KMS-11 (cell line): ENCODE measurements around the gene ELK4.

Experiments
- H2AFZ ChIP-seq: fragments of 200-600 bp; sonication (generic); 2 replicates; pipeline ENCODE4 v1.6.1; 2016; ENCODE audit warnings: antibody characterized with exemption, mixed run types, low read depth
- H3K27ac ChIP-seq: fragments of 200-600 bp; sonication (generic); 2 replicates; pipeline ENCODE4 v1.6.1; 2016; ENCODE audit warnings: mild to moderate bottlenecking, mixed run types
- H3K27me3 ChIP-seq: fragments of 200-600 bp; sonication (generic); 2 replicates; pipeline ENCODE4 v1.6.1; 2017; ENCODE audit warnings: mild to moderate bottlenecking, low read depth, mixed run types, moderate library complexity; ENCODE audit not compliant: insufficient read depth
- H3K36me3 ChIP-seq: fragments of 200-600 bp; sonication (generic); 2 replicates; pipeline ENCODE4 v1.6.1; 2017; ENCODE audit warnings: mild to moderate bottlenecking, mixed run types; ENCODE audit not compliant: insufficient read depth
- H3K4me1 ChIP-seq: fragments of 200-600 bp; sonication (generic); 2 replicates; pipeline ENCODE4 v1.6.1; 2016; ENCODE audit warnings: mild to moderate bottlenecking, low read depth, mixed run types; ENCODE audit not compliant: poor library complexity, severe bottlenecking
- H3K4me2 ChIP-seq: fragments of 200-600 bp; sonication (generic); 2 replicates; pipeline ENCODE4 v1.7.0; 2016; ENCODE audit warnings: mild to moderate bottlenecking, mixed run types
- H3K4me3 ChIP-seq: fragments of 200-600 bp; sonication (generic); IDR thresholded peaks from 2 replicates; pipeline ENCODE4 v1.6.1; 2017; ENCODE audit warnings: low read depth, low read length, mixed read lengths; ENCODE audit not compliant: insufficient read depth
- H3K79me2 ChIP-seq: fragments of 200-600 bp; sonication (generic); 2 replicates; pipeline ENCODE4 v1.6.1; 2016; ENCODE audit warnings: low read depth, mixed run types; ENCODE audit not compliant: insufficient read depth
- H3K9ac ChIP-seq: fragments of 200-600 bp; sonication (generic); 2 replicates; pipeline ENCODE4 v1.6.1; 2016; ENCODE audit warnings: mild to moderate bottlenecking, mixed run types
- H4K20me1 ChIP-seq: fragments of 200-600 bp; sonication (generic); 2 replicates; pipeline ENCODE4 v1.6.1; 2016; ENCODE audit warnings: mild to moderate bottlenecking, mixed run types; ENCODE audit not compliant: insufficient read depth
- TF ChIP-seq, protein P1 (sequence below): fragments of 200-600 bp; sonication (generic); conservative IDR thresholded peaks from 2 replicates; pipeline ENCODE4 v1.6.1; 2017; ENCODE audit warnings: low read depth, mild to moderate bottlenecking, antibody characterized with exemption, low read length, moderate library complexity, mixed read lengths

Gene ELK4

DNA sequence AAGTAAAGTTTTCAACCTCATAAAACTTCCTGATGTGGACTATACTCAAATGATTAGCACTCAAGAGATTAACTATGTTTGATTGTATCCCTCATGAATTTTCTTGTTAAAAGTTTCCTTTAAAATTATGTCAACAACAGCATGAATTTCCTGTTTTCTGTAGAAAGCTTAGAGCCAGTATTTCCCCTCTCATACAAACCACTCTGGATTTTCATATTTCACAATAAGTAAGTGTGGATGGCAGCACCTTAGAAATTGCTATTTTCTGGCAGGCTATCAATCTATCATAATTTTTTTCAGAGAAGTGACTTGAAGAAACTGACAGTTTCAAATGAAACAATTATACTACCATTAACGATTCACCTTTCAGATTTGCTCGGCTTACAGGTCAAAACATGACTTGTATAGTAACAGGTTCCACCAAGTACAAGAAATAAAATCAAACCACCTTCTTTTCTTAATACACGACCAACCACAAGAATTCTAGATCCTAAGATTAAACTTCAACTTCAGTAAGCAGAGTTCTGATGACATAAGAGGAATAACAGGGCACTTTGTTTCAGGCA lies 20.8 kb downstream of the ELK4 start:
- no peaks in the 10 kb centered on the region; the same call in 1 of the 2 replicates for H3K36me3 ChIP-seq
- H3K27ac ChIP-seq: no peak overlapping the region
- H3K4me2 ChIP-seq: no peak overlapping the region
- no peak overlapping the region for H3K9ac ChIP-seq
- H2AFZ ChIP-seq: no peak overlapping the region
- TF ChIP-seq, protein P1, sequence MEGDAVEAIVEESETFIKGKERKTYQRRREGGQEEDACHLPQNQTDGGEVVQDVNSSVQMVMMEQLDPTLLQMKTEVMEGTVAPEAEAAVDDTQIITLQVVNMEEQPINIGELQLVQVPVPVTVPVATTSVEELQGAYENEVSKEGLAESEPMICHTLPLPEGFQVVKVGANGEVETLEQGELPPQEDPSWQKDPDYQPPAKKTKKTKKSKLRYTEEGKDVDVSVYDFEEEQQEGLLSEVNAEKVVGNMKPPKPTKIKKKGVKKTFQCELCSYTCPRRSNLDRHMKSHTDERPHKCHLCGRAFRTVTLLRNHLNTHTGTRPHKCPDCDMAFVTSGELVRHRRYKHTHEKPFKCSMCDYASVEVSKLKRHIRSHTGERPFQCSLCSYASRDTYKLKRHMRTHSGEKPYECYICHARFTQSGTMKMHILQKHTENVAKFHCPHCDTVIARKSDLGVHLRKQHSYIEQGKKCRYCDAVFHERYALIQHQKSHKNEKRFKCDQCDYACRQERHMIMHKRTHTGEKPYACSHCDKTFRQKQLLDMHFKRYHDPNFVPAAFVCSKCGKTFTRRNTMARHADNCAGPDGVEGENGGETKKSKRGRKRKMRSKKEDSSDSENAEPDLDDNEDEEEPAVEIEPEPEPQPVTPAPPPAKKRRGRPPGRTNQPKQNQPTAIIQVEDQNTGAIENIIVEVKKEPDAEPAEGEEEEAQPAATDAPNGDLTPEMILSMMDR: no peak
- H3K27me3 ChIP-seq: no peaks in the 10 kb centered on the region
- H3K4me3 ChIP-seq: no peak overlapping the region
- H3K79me2 ChIP-seq: peaks cover 10% of the 10 kb centered on the region; the same call in 1 of the 2 replicates
- no peaks in the 10 kb centered on the region for H4K20me1 ChIP-seq
- H3K4me1 ChIP-seq: no peaks in the 10 kb centered on the region

DNA sequence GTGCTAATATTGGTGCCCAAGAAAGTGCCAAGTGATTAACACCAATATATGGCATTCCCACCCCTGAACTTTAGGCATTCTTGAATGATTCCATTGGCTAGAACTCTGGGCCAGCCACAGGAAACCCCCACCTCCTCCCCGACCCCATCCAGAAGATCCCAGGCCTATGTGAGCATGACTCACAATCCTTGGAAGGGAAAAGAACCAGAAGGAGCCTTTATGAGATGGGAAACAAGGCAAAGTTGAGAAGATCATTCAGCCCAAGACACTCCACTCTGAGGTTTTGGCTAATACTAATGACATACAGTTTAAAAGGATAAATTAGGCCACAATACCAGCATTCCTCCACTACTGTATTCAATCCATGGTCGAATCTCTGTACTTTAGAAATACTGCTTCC lies 21.8 kb downstream of the ELK4 start:
- Histone ChIP-seq H3K4me2 (no peak overlapping the region), H3K79me2 (peaks cover 10% of the 10 kb centered on the region; the same call in 1 of the 2 replicates), H2AFZ (no peak overlapping the region)

DNA sequence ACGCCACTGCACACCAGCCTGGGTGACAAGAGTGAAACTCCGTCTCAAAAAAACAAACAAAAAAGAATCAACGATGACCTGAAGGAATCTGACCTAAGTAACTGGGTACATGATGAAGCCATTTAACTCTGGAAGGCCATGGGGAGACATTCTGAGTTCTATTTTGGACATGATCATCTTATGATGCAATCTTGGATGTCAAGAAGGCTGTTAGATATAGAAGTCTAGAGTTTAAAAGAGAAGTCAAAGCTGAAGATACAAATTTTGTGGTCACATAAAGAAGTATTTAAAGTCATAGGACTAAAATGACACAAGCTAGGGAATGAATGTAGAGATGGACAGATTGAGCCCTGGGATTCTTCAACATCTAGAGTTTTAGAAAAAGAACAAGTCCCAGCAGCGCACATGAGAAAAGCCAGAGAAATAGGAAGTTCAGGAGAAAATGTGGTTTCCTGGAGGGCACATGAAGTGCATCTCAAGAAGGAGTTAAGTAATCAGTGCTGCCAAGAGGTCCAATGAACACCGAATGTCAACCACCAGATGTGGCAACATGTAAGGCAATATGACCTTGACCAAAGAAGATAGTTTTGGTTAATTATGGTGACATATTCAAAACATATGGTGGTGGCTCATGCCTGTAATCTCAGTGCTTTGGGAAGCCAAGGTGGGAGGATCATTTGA lies 26.8 kb downstream of the ELK4 start:
- H2AFZ ChIP-seq: no peak overlapping the region
- peaks cover 16% of the 10 kb centered on the region for H3K4me1 ChIP-seq
- TF ChIP-seq, protein P1: no peak
- H3K9ac ChIP-seq: no peak overlapping the region
- H3K4me2 ChIP-seq: no peak overlapping the region
- no peak overlapping the region for H3K27ac ChIP-seq
- H3K27me3 ChIP-seq: no peaks in the 10 kb centered on the region
- H4K20me1 ChIP-seq: no peaks in the 10 kb centered on the region
- no peaks in the 10 kb centered on the region for H3K79me2 ChIP-seq
- no peaks in the 10 kb centered on the region for H3K36me3 ChIP-seq
- no peak overlapping the region for H3K4me3 ChIP-seq

More for the DNA sequence above, 21.8 kb downstream of the ELK4 start:
- no peak overlapping the region for H3K9ac ChIP-seq
- no peaks in the 10 kb centered on the region; the same call in 1 of the 2 replicates for H3K36me3 ChIP-seq
- H4K20me1 ChIP-seq: no peaks in the 10 kb centered on the region
- no peak overlapping the region for H3K27ac ChIP-seq
- TF ChIP-seq, protein P1: no peak
- no peaks in the 10 kb centered on the region for H3K27me3 ChIP-seq
- H3K4me1 ChIP-seq: no peaks in the 10 kb centered on the region
- H3K4me3 ChIP-seq: no peak overlapping the region

DNA sequence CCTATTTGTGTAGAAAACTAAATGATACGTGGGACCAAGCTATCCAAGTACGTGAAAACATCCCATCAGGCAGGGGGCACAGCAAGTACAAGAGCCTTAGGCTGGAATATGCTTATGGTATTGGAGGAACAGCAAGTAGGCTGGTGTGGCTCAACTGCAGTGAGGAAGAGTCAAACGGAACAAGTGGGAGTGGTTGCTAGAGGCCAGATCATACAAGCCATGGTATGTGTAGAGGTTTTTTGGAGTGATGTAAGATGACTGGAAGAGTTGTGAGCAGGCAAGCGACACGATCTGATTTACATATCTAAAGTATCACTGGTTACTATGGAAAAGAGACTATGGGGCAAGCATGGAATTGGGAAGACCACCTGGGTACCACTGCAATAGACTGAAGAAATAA lies 27.8 kb downstream of the ELK4 start:
- TF ChIP-seq, protein P1: no peak
- H3K79me2 ChIP-seq: no peaks in the 10 kb centered on the region
- H3K9ac ChIP-seq: no peak overlapping the region

More for the DNA sequence above, 27.8 kb downstream of the ELK4 start:
- Histone ChIP-seq H3K27ac (no peak overlapping the region), H3K36me3 (no peaks in the 10 kb centered on the region), H3K4me2 (no peak overlapping the region), H3K4me1 (peaks cover 20% of the 10 kb centered on the region), H2AFZ (no peak overlapping the region), H4K20me1 (no peaks in the 10 kb centered on the region), H3K4me3 (no peak overlapping the region), H3K27me3 (no peaks in the 10 kb centered on the region)
